ENCODE results near the gene TWIST2.

The TWIST2 gene

DNA sequence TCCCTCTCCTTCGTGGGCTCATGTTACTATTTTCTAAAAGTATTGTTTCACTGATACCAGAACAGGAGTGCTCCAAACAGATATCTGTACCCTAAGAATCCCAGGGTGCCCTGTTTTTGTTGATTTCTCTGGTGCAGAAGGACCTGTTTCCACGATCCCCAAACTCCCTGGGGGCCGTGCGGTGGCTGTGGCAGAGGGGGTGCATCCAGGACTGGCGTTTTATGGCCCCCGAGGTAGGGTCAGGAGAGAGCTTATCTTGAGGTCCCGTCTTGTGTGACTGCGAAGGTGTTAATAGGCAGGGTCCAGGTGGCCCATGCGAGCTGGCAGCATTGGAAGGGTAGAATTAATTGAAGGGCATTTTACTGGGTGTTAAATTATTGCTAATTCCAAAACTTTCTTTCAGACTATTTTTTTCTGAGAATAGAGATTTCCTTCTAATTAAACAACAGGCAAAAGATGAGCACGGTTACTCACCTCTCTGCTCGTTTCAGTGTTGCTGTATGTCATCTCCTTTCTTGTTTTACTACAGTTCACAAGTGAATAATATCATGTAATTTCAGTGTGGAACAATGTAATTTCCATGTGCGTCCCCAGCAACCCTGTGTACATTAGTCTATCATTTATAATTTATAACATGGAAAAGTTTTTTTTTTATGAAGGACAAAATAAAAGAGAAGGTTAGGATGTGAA lies 8.2 kb downstream of the TWIST2 start:
- no peak for DNase-seq

DNA sequence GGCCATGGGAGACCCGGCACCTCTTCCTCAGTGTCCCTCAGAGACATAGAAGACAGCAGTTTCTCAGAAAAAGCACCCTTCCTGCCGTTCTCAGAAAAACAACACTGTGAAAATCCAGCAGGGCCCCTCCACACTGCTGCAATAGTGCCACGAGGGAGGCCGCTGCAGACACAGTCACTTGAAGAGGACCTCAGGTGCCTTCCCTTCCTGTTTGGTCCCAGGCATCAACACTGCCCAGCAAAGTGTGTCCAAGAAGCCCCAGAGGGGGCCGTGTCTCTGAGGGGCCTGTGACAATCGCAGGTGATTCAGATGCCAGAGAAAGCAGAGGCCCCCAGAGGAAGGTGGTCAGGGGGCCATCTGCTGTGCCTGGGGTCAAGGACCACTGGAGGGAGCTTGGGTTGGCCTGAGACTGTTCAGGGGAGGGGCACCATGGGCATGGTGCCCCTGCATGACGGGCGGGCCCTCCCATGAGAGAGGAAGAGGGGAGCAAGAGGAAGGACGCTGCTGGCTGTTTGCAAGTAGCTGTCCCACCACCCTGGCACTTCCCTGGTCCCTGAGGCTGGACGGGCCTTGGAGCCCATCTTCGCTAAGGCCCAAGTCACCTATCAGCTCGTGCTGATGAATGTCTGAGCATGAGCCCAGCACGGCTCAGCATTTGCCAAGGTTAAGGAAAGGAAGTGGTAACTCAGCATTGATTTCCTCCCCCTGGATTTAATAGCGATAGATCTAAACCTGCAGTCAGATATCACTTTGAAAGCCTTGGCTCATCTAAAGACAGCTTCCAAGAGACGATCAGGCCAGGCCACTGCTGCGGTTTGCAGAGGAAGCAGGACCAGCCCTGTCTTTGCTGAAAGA lies 9.1 kb downstream of the TWIST2 start:
- no peak for DNase-seq

GRCh38 chr2:238857959-238858358 lies 10.1 kb downstream of the TWIST2 start:
- no peak for DNase-seq

DNA sequence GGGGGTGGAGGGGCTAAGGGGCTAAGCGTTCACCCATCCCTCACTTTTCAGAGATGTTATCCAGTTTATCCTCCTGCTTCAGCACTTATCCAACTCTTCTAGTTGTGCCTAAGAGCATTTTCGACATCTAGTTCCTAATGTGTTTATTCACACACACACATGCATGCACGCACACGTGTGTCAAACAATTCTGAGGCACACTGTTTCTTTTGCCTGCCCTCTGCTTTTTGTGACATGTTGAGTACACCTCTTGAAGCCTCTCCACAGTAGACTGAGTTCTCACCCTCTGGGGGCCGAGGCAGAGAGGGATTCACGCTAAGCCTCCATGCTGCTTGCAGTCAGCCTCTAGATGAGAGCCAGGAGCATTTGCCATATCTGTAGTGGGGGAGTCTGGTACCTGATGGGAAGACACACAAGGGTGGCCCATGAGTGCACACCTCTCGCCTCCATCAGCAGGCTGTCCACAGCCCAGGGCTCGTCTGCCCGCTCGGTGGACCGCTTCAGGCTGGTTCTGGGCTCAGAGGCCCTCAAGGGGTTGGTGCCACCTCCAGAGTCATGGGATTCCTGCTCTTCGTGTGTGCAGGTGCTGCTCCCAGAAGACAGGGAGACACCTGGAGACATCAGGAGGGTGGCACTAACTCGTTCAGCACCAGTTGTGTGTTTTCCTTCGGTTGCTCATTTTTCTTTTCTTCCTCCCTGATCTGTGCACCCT lies 11.9 kb downstream of the TWIST2 start:
- DNase-seq, result no peak

DNA sequence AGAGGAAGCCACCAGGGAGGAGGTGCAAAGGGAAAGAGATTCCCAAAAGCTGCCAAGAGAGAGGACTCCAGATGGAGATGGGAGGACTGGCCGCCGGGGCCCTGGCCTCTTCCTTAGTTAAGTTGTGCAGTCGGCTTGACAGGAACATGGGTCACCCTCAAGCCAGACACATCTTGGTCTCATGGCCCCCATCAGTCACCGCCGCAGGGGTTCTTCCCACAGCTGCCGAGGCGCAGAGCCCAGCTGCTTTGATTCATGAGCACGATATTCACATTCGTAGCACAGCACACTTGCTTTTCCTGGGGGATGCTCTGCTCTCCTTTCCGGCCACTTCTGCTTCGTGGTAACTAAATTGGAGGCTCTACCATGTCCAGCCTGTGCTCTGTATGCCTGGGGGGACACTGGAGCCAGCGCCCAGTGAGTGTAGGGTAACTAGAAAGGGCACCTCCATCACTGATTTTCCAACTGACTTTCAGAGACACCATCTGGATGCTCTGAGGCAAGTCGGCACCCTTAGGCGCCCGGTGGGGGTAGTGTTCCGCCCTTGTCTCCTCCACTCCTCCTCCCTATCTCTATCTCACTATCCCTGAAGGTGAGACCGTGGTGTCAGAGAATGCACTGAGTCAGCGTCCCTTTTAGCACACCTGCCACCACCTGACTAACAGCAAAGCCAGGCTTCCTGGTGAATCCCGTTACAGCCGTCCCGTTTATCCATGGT lies 13.3 kb downstream of the TWIST2 start:
- DNase-seq, result no peak

GRCh38 chr2:238861766-238862315 lies 14.0 kb downstream of the TWIST2 start:
- DNase-seq, result no peak

DNA sequence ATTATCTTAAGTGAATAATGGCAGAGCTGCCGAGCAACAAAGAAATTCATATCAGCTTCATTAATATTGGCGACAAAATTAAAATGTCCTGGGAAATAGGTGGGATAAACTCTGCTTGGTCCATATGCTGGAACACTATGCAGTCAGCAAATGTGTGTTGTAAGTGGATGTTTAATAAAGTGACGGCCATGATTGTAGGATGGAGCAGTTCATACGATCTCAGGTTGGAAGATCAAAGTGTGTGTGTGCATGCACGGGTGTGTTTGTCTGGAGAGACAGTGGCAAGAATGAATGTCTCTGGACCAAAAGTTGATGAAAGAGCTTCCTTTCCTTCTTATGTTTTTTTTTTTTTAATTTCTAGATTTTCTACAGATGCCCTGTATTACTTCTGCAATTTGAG lies 14.8 kb downstream of the TWIST2 start:
- DNase-seq, result no peak

DNA sequence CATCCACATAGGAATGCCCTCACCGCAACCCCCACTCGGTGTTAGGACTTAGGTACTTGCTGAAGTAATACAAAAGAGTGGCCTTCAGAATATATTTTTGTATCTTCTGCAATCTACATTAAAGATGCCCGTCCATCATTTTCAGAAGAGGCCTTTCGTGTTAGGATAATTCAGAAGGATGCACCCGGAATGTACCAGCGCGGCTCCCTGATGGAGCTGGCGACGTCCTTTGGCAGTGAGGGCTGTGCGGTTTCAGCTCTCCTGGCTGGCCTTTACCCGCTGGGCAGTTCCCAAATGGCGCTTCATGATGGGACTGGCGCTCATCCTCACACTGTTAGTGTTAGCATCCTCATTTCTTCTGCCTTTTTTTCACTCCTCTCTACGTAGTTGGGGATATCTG lies 15.3 kb downstream of the TWIST2 start:
- DNase-seq, result no peak

- DNase-seq, result no peak
Observed at GRCh38 chr2:238863749-238864206, 15.9 kb downstream of the TWIST2 start.

DNA sequence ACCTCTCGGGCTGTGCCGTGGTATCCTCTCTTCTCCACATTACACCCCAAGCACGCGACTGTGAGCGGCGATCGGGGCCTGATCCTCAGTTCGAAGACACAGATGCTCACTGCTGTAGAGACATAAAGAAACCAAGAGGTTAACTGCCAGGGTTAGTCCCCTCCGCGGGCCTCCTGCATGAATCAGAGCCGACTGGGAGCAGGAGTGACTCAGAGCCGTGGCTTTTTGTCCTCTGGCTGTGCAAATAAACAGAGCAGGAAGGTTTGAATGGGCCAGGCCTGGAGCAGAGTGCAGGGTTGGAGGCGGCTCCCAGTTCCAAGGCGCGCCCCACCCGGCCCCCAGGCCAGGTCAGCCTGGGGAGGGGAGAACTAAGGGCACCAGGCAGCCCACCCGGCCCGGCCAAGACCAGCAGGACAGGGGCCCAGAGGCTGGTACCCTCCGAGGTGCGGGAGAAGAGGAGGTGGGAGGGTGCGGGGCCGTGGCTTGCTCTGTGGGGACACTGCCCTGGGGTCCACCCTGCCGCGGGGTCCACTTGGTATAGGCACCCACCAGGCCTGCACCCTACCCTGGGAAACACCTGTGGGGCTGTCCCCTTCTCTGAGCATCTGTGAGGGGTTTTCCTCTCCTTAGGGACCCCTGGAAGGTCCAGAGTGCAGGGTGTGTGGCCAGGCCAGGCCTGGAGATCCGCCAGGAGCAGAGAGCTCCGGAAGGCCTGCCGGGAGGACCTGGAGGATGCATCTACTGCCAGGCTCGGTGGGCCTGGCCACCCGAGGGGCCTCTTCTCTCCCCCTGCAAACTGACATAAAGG lies 16.5 kb downstream of the TWIST2 start:
- DNase-seq, result peak in 12 of 51 donors; percentile 11 to 74 (median 35)

DNA sequence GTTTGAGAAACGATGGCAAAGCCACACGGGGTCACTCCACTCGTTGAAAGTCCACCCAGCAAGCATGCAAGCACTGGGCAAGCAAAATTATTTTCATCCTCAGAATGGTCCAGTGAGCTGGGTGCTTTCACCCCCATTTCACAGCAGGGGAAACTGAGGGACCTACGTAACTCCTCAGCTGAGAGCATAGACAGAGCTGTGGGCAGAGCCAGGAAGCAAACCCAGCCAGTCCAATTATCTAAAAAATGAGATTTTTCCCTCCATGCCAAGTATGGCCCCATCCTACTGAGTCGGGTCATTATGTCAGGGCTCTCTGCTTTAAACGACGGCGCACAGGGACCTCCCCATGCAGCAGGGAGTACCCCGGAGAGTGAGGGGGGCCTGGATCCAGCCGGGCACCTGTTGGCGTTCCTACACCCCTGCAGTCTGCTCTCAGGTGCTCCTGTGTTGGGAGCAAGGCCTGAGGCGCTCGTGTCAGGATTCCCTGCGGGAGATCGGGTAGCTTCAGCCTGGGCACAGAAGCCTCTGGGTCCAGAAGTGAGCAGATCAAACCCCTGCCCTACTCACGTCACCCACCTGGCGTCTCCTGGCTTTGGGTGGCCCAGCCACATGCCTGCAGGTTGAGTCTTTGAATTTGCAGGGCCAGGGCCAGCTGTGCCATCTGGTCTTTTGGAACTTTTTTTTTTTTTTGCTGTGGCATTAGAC lies 17.3 kb downstream of the TWIST2 start:
- DNase-seq, result no peak

DNA sequence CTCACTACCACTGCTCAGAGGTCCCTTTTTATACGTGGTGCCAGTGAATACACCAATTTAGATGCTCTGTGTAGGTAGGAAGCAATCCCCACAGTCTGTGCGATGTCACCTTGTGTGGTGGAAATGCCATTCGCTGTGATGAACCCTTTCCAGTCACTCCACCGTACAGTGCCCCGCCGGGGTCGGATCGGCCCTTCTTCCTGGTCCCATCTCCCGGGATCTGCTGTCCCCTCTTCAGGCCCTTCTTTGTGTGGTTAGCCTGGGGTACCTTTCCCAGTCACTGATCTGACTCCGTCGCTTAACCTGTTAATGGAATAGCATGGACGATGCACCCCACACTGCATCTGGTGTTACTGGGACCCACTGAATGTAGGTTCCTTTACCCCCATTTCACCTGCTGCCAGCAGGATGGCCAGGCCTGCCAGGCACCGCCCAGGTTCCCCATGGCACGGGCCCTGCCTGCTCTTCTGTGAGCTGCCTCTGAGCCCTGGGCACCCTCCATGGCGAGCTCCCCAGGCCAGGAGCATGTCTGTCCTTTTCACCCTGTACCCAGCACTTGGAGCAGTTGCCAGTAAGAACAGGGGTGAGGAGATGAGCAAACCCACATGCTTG lies 18.0 kb downstream of the TWIST2 start:
- no peak for DNase-seq

DNA sequence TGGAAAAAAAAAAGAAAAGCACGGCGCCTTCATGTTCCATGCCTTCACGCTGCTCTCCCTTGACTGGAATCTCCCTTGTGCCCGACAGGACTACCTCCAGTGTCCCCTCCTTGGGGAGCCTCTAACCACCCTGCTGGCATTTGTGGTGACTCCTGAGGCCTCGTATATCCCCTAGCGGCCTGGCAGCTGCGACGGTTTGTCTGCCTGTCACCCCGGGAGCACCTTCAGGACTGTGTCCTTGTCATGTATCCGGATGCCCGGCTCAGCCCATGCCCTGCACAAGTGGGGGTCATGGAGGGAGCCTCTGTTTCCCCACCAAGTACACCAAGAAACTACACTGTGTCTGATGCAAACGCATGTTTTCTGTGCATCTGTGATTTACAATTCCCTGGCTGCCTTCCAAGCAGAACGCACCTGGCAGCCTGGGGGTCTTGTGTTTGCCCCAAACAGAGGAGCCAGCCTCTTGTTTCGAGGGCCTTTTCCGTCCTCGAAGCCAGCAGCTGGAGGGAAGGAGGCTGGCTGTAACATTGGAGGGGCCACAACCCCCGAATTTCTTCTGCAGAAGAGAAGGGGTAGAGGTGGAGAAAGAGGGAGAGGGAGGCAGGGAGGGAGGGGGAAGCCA lies 18.9 kb downstream of the TWIST2 start:
- DNase-seq, result no peak

- DNase-seq, result peak in 1 of 51 donors; percentile 3
Observed at GRCh38 chr2:238868067-238868524, 20.2 kb downstream of the TWIST2 start.

DNA sequence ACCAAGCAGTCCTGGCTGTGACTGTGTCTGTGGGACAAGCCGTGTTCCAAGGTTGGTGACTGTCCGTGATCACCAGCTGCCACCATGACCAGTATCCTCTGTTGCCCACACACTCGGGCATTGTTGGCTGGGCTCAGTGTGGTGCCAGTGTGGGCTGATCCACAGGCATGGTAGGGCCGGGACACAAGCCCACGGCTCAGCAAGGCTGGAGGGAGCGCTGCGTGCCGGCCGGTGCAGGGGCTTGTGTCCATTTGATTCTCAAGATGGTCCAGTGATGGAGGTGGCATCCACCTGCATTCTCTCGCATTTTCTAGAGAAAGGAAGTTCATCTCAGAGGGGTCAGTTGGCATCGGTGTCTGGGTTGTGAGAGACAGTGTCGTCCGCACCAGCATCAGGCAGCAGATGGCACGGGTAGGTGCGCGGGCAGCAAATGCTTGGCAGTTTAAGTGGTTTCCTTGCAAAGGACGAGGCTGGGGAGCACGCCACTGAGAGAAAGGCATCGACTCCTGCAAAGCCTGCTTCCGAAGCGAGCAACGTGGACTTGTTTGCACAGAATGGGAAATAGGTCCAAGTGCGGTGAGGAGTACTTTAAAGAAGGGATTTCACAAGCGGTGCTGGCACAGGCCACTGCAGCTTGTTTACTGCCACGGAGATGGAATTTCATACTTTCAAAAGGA lies 20.9 kb downstream of the TWIST2 start:
- peak in 3 of 51 donors; percentile 14 to 26 (median 19) for DNase-seq

DNA sequence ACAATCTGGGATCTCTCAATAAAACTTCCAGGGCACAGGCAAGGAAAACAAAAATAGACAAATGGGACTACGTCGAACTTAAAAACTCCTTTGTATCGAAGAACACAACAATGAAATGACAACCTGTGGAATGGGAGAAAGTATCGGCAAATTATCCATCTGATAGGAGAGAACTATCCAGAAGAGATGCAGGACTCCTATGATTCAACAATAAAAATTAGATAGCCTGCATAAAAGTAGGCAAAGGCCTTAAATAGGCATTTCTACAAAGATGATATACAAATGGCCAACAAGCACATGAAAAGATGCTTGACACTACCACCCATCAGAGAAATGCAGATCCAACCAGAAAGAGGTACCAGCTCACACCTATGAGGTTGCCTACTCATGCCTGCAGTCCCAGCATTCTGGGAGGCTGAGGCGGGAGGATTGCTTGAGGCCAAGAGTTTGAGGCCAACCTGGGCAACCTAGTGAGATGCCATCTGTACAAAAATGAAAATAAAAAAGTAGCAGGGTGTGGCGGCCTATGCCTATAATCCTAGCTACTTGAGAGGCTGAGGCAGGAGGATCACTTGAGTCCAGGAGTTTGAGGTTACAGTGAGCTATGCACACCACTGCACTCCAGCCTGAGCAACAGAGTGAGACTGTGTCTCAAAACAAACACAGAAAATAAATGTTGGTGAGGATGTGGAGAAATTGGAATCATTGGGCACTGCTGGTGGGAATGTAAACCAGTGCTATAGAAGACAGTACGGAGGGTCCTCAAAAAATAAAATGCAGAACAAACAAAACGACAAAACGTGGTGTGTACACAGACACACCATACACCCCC lies 21.6 kb downstream of the TWIST2 start:
- no peak for DNase-seq

- DNase-seq, result no peak
Observed at GRCh38 chr2:238870261-238870660, 22.4 kb downstream of the TWIST2 start.
